ENCODE results near the gene EFNA4. TPM values are rescaled to one million over a fixed set of nuclear protein-coding genes. Genes with fewer than 3 reads are reported as not detected.

Gene EFNA4
- total RNA-seq, 1 donor from 2014 or later, result 0.82 TPM

- DNase-seq (ENCODE audit: low spot score in 2 of 2) (peak; percentile 35 to 52), FAIRE-seq (no peak)
These were observed 12.2 kb upstream of the EFNA4 start for GRCh38 chr1:155051342-155051776.

DNA sequence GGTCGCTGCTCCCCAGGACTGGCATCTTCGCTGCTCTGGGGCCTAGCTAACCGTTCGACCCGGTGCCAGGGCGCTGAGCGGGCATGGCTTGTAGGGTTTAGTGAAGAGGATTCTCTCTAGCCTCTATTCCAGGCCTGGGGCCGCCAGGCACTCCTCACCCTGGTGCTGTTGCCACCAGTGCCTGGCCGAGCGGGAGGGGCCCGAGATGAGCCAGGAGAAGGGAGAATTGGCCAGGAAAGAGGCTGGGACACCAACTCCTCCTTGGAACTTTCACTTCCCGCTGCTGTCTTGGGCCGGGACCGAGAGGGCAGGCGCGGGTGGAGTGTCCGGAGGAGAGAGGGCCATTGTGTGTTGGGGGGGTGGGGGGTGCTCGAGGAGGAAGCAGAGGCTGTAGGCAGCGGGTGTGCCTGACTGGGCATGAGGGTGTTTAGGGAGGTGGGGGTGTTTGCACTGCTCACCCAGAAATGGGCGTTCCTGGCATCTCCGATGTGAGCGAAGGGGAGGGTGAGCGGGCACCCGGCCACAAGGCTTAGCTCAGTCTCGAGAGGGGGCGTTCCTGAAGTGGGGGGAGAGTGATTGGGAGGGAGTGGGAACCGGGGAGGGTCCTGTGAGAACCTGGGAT, 11.7 kb upstream of the EFNA4 start:
- DNase-seq (ENCODE audit: low spot score in 2 of 2), result peak; percentile 64 to 68
- FAIRE-seq, result no peak

- DNase-seq (ENCODE audit: low spot score in 2 of 2) (peak in 1 of 2 donors; percentile 37), FAIRE-seq (no peak)
These were observed 10.8 kb upstream of the EFNA4 start for GRCh38 chr1:155052439-155053395.

DNA sequence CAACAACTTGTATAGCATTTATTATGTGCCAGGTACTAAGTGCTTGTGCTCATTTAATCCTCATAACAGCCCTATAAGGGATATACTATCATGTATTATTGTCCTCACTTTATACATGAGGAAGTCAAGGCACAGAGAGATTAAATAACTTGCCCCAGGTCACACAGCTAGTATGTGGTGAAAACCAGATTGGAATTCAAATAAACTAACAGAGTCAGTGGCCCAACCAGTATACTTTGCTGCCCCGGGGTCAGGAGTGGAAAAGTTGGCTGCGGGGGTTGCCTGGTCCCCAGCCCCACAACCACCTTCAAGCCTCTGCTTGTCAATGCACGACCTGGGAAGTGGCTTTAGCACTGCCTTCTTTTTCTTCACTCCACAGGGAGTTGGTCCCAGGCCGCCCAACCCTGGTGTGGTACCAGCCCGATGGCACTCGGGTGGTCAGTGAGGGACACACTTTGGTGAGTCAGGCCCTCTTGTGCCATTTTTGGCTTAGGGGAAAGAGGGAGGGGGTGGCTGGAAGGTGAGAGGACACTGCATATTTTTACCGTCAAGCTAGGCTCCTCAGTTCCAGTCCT, 9.9 kb upstream of the EFNA4 start:
- DNase-seq (ENCODE audit: low spot score in 2 of 2) (no peak), FAIRE-seq (no peak)

- FAIRE-seq (no peak), DNase-seq (ENCODE audit: low spot score in 2 of 2) (no peak)
These were observed 6.4 kb upstream of the EFNA4 start for GRCh38 chr1:155057104-155057503.

GRCh38 chr1:155057788-155058211, 5.7 kb upstream of the EFNA4 start:
- FAIRE-seq, result no peak
- no peak for DNase-seq (ENCODE audit: low spot score in 2 of 2)

- FAIRE-seq, result no peak
These were observed 2.8 kb upstream of the EFNA4 start for GRCh38 chr1:155060736-155061135.

GRCh38 chr1:155061381-155062150, 2.0 kb upstream of the EFNA4 start:
- FAIRE-seq (no peak), DNase-seq (ENCODE audit: low spot score in 2 of 2) (peak; percentile 86 to 89)

More at GRCh38 chr1:155060736-155061135, 2.8 kb upstream of the EFNA4 start:
- no peak for DNase-seq (ENCODE audit: low spot score in 2 of 2)

DNA sequence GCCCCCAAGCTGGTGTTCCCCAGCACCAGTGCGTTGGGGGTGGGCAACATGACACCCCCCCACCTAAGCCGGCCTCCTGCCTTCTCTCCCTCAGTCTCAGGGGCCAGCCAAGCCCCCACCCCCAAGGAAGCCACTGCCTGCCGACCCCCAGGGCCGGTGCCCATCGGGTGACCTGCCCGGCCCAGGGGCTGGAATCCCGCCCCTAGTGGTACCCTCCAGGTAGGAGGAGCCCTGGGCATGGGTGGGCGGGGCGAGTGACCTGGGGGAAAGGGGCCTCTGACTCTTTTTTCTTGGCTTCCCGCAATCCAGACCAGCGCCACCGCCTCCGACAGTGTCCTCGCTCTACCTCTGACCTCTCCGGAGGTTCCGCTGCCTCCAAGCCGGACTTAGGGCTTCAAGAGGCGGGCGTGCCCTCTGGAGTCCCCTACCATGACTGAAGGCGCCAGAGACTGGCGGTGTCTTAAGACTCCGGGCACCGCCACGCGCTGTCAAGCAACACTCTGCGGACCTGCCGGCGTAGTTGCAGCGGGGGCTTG, 1.3 kb upstream of the EFNA4 start:
- FAIRE-seq, result no peak
- no peak for DNase-seq (ENCODE audit: low spot score in 2 of 2)

DNA sequence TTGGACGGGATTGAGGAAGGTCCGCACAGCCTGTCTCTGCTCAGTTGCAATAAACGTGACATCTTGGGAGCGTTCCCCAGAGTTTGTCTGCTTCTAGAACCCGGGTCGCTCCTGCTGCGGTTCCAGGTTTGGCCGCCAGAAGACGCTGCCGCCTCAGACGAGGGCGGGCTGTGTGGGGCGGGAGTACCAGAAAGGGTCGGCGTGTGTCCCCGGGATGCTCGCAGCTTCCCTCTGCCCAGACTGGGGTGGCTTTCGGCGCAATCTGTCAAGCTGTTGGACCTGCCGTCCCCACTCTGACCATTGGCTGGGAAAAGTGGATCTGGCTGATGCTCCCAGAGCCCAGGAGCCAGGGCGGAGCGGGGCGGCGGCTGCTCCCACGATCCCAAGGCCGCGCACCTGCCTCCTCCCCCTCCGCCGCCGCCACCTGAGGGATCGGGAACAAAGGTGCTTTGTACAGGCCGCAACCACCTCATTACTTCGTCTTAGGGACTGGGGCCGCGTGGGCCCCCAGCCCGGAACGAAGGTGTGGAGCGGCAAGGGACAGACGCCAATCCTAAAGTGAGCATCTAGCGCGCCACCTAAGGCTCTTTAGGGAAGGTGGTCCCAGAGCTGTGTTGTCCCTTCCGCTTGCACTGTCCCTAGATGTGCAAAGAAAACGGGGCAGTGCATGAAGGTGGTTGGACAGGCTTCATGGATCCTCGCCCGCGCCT, 683 bp upstream of the EFNA4 start:
- FAIRE-seq, result no peak
- DNase-seq (ENCODE audit: low spot score in 2 of 2), result no peak

- DNase-seq (ENCODE audit: low spot score in 2 of 2) (no peak), FAIRE-seq (no peak)
These were observed 731 bp downstream of the EFNA4 start for GRCh38 chr1:155064111-155064831.

GRCh38 chr1:155064832-155065429, 1.4 kb downstream of the EFNA4 start:
- no peak for FAIRE-seq
- DNase-seq (ENCODE audit: low spot score in 2 of 2), result no peak

- FAIRE-seq (no peak), DNase-seq (ENCODE audit: low spot score in 2 of 2) (no peak)
These were observed 3.2 kb downstream of the EFNA4 start for GRCh38 chr1:155066777-155067176.

DNA sequence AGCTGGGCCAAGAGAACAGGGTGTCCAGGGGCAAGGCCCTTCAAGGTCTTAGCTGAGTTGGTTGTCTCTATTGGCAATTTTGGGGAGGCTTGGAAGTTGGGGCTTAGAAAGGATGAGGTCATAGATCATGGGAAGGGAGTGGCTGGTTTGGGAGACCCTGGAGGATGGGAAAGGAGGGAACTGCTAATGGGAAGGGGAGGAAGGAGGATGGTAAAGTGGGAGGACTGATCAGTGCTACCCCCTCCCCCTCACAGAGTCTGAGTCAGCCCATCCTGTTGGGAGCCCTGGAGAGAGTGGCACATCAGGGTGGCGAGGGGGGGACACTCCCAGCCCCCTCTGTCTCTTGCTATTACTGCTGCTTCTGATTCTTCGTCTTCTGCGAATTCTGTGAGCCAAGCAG, 5.1 kb downstream of the EFNA4 start:
- no peak for FAIRE-seq
- DNase-seq (ENCODE audit: low spot score in 2 of 2), result no peak

DNA sequence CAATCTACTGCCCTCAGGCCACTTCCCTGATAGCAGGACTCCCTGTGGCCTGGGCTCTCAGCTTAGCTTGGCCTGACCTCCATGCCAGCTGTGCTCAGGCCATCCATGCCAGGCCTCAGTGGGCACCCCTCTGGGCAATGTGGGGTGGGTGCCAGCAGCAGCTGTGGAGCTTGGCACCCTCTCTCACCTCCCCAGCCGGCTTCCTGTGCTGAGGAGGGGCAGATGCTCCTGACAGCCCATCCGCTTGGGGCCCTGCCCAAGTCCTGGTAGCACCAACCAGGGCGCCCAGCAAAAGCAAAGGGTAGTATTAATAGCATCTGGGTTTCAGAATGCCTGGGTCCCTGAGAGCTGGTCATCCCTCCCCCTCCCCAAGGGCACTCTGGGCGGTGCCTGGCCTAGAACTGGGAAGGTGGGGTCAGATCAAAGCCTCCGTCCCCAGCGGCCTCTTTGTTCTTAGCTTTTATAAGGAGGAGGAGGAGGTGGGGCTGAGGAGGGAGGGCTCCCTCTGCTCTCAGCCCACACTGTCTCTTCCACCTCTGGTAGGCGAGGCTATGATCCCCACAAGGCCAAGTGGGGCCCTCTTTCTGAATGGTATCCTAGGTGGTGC, 6.1 kb downstream of the EFNA4 start:
- no peak for DNase-seq (ENCODE audit: low spot score in 2 of 2)
- FAIRE-seq, result no peak

- no peak for DNase-seq (ENCODE audit: low spot score in 2 of 2)
- no peak for FAIRE-seq
These were observed 6.7 kb downstream of the EFNA4 start for GRCh38 chr1:155070158-155070621.

DNA sequence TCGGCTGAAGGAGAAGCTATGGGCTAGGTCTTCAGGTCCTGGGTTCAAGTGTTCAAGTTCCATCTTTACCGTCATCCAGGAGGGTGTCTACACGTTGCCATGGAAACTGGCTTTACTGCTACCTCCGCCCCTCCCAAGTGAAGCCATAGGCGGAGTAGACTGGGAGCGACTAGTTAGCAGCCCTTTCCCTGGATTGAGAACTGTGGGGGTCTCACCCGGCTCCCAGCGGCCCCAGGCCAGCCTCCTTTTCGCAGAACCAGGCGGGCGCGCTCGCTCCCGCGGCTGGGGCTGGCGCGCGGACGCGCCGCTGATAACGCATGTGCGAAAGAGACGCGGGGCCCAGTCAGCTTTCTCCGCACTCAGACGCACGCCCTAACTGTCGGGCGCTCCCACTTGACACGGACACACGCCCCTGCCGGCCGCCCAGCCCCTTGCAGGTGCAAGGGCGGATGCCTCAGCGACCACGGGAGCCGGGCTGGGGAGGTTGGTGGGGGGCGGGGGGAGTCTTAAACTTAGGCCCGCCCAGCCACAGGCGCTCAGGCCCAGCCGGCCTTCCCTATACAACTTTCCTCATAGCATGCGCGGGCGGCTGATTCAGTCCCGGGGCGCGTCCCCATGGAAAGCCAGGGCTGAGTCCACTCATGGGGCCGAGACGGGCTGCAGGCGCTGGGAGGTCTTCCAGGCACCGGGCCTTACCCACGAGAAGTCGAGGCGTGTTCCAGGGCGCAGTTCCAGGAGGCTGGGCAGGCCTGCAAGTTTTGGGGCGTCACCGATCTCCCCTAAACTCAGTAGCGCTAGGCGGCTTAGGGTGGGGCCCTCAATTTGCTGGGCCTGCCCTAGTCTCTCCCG, 7.4 kb downstream of the EFNA4 start:
- peak; percentile 65 to 70 for DNase-seq (ENCODE audit: low spot score in 2 of 2)
- FAIRE-seq, result no peak

Data from frontal cortex (tissue), 4 donors.